Type B pancreatic cell (in vitro differentiated cells): Measurements from ENCODE around the gene KCNIP2. TPM values are rescaled to one million over a fixed set of nuclear protein-coding genes. Genes with fewer than 3 reads are reported as not detected.
A peak's percentile ranks its signal among the peaks of the same experiment; 100 is the strongest.

ENCODE experiments used
- DNase-seq: peaks from one replicate; pipeline ENCODE4 v3.0.0; 2021; ENCODE audit warnings: mixed read lengths; ENCODE audit not compliant: unreplicated experiment; ENCODE audit errors: extremely low spot score
- H3K27ac Mint-ChIP-seq: 2 replicates; pipeline ENCODE4 v1.8.0; 2021; ENCODE audit warnings: mild to moderate bottlenecking, mixed read lengths
- H3K27me3 Mint-ChIP-seq: 2 replicates; pipeline ENCODE4 v1.8.0; 2021; ENCODE audit warnings: mixed read lengths
- H3K36me3 Mint-ChIP-seq: 2 replicates; pipeline ENCODE4 v1.8.0; 2021; ENCODE audit warnings: mixed read lengths
- H3K4me1 Mint-ChIP-seq: one replicate; pipeline ENCODE4 v1.8.0; 2021; ENCODE audit warnings: mixed read lengths; ENCODE audit not compliant: unreplicated experiment
- H3K4me3 Mint-ChIP-seq: 2 replicates; pipeline ENCODE4 v1.8.0; 2021; ENCODE audit warnings: mild to moderate bottlenecking, mixed read lengths
- H3K9me3 Mint-ChIP-seq: 2 replicates; pipeline ENCODE4 v1.8.0; 2021; ENCODE audit warnings: mixed read lengths
- CTCF ChIP-seq: fragments of 200-600 bp; sonication (generic); conservative IDR thresholded peaks from 2 replicates; pipeline ENCODE4 v1.5.0; 2021; ENCODE audit warnings: antibody characterized with exemption, mild to moderate bottlenecking
- total RNA-seq: library from RNA; stranded (reverse); gene quantifications from 2 replicates; pipeline ENCODE4 v1.2.1, GENCODE V29; 2021; ENCODE audit warnings: low replicate concordance

KCNIP2 gene
- total RNA-seq, 1 donor from 2014 or later = 4.9 TPM

DNA sequence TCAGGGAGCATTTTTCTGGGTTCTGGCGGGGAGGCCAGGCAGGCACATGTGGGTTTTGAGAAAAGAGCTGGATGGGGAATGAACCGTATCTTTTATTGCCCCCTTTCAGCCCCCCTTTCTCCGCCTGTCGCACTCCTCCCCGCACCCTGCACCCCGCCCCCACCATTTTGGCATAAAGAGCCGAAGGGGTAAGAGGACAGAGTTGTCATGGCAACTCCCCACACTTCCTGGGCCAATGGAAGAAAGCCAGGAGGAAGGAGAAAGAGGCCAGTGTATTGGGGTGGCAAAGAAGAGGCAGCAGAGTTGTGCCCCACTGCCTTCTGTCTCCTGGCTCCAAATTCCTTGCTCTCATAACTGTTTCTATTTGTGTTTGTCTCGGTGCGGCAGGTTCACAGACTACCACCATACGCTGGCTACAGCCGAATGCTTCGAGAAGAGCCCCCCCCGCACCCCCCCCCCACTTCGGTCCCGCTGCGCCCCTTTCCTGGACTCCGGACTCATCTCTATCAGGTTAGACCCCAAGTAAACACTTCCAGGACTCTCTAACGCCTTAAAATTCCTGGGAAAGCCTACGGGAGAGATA, 3.4 kb downstream of the KCNIP2 start:
- no peak for DNase-seq
- H3K27ac Mint-ChIP-seq = peak overlapping the region; percentile 66
- H3K4me1 Mint-ChIP-seq = peaks cover 31% of the 10 kb centered on the region
- no peak for TF ChIP-seq CTCF
- H3K36me3 Mint-ChIP-seq = no peaks in the 10 kb centered on the region
- peak overlapping the region; percentile 86 for H3K4me3 Mint-ChIP-seq
- peaks cover 56% of the 10 kb centered on the region for H3K27me3 Mint-ChIP-seq
- no peaks in the 10 kb centered on the region for H3K9me3 Mint-ChIP-seq

GRCh38 chr10:101839416-101840063, 4.1 kb downstream of the KCNIP2 start:
- H3K27me3 Mint-ChIP-seq = peaks cover 51% of the 10 kb centered on the region
- no peak for DNase-seq
- no peaks in the 10 kb centered on the region for H3K36me3 Mint-ChIP-seq
- H3K4me1 Mint-ChIP-seq = peaks cover 30% of the 10 kb centered on the region
- TF ChIP-seq CTCF = no peak
- H3K4me3 Mint-ChIP-seq = peak overlapping the region; percentile 81
- no peaks in the 10 kb centered on the region for H3K9me3 Mint-ChIP-seq
- no peak overlapping the region for H3K27ac Mint-ChIP-seq

DNA sequence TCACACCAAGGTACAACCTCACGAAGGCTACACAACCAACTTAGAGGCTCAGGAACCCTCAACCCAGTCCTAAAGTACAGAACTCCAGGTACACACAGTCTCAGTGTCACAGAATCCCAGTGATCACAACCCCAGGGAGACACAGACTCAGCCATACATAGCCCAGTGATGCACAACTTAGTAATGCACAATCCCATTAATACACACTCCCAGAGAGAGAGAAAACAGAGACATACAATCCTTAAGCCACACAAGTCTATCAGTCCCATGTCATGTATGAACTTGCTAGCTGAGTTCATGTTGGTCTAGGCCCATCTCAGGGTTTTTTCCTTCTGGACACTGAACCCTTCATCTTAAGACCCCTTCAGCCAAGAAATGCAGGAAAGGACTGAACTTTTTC, 4.6 kb downstream of the KCNIP2 start:
- Mint-ChIP-seq H3K36me3 (no peaks in the 10 kb centered on the region), H3K4me3 (peak overlapping the region; percentile 81), H3K9me3 (no peaks in the 10 kb centered on the region), H3K27me3 (peaks cover 46% of the 10 kb centered on the region), H3K27ac (no peak overlapping the region), H3K4me1 (peaks cover 25% of the 10 kb centered on the region)
- TF ChIP-seq CTCF = no peak
- DNase-seq = no peak

- no peak for TF ChIP-seq CTCF
- Mint-ChIP-seq H3K4me3 (no peak overlapping the region), H3K27ac (no peak overlapping the region), H3K4me1 (peaks cover 26% of the 10 kb centered on the region), H3K27me3 (peaks cover 44% of the 10 kb centered on the region), H3K36me3 (no peaks in the 10 kb centered on the region), H3K9me3 (no peaks in the 10 kb centered on the region)
- DNase-seq = no peak
Measured at GRCh38 chr10:101838416-101838970, 5.1 kb downstream of the KCNIP2 start.

- DNase-seq = no peak
Measured at GRCh38 chr10:101837748-101838147, 5.9 kb downstream of the KCNIP2 start.

More at GRCh38 chr10:101837748-101838147, 5.9 kb downstream of the KCNIP2 start:
- Mint-ChIP-seq H3K4me1 (peaks cover 31% of the 10 kb centered on the region), H3K36me3 (no peaks in the 10 kb centered on the region), H3K27ac (no peak overlapping the region), H3K4me3 (no peak overlapping the region), H3K27me3 (peaks cover 38% of the 10 kb centered on the region), H3K9me3 (no peaks in the 10 kb centered on the region)
- TF ChIP-seq CTCF = no peak
